HepG2 (cell line): ENCODE results near the gene MME. TPM values are rescaled to one million over a fixed set of nuclear protein-coding genes. Genes with fewer than 3 reads are reported as not detected.

ENCODE experiments used
- ATAC-seq: fragments of 200-7000 bp; cut with Tn5 transposase; 3 replicates; pipeline ENCODE4 v1.9.1; 2020; ENCODE audit warnings: mild to moderate bottlenecking, moderate library complexity
- BruUV-seq: library from RNA; stranded (reverse); fragments of 400-500 nt; replicated peaks from 2 replicates; lab custom pipeline; 2021; lab: Mats Ljungman, UMichigan
- CTCF ChIA-PET: fragments of 300-600 bp; formaldehyde crosslinking; extraction: SDS; loops from one replicate; lab custom pipeline; 2021; ENCODE audit warnings: low total read pairs, inconsistent platforms, low intra/inter-chr PET ratio; lab: Yijun Ruan, JAX
- POLR2A ChIA-PET: fragments of 350-600 bp; sonication (Branson Sonifier 250); formaldehyde crosslinking; loops from one replicate; lab custom pipeline; 2020; ENCODE audit warnings: antibody characterized with exemption, inconsistent platforms; lab: Yijun Ruan, JAX
- DNase-seq: peaks from one replicate; pipeline ENCODE4 v3.0.0-alpha.2; 2015; ENCODE audit warnings: low spot score
- FAIRE-seq: peaks from 3 replicates; lab custom pipeline; 2011; peaks lifted over from hg19 to GRCh38; lab: Jason Lieb, UNC
- H2AFZ ChIP-seq: one replicate; pipeline ENCODE4 v1.6.1; 2011; ENCODE audit warnings: low read length, inconsistent platforms
- H3K27ac ChIP-seq: fragments of 300-600 bp; 3 replicates; pipeline ENCODE4 v1.8.0; 2011; ENCODE audit warnings: mixed run types, mild to moderate bottlenecking, mixed read lengths, low read length, inconsistent platforms; ENCODE audit not compliant: insufficient read depth; ENCODE audit errors: extremely low read length
- H3K27me3 ChIP-seq, 2 experiments: fragments of 200-600 bp in 1 of 2; 2 replicates in 1 of 2; 3 replicates in 1 of 2; pipeline versions ENCODE4 v1.6.0 to v1.8.0; 2011; ENCODE audit warnings: low read length in 2 of 2, mild to moderate bottlenecking in 2 of 2, moderate library complexity in 2 of 2, inconsistent platforms in 1 of 2; ENCODE audit not compliant: insufficient read depth in 2 of 2, control insufficient read depth in 1 of 2
- H3K36me3 ChIP-seq, 2 experiments: fragments of 200-600 bp in 1 of 2; replicated peaks in 1 of 2; 2 replicates in 1 of 2; 3 replicates in 1 of 2; pipeline versions ENCODE4 v1.5.1 to v1.8.0; 2011; ENCODE audit warnings: low read length in 2 of 2, inconsistent platforms in 1 of 2; ENCODE audit not compliant: insufficient read depth in 2 of 2, control insufficient read depth in 1 of 2
- H3K4me1 ChIP-seq: 2 replicates; pipeline ENCODE4 v1.5.1; 2012; ENCODE audit warnings: low read length, inconsistent platforms; ENCODE audit not compliant: insufficient read depth
- H3K4me2 ChIP-seq: 2 replicates; pipeline ENCODE4 v1.6.0; 2011; ENCODE audit warnings: low read depth, low read length, inconsistent platforms
- H3K4me3 ChIP-seq, 3 experiments: fragments of 200-600 bp in 1 of 3; sonication (generic), shearing (Covaris generic) in 1 of 3; replicated peaks in 1 of 3; 2 replicates each; pipeline ENCODE4 v1.5.1; 2011 to 2016; ENCODE audit warnings: low read length in 3 of 3, inconsistent platforms in 2 of 3, low read depth in 2 of 3, mild to moderate bottlenecking in 2 of 3, control low read depth in 1 of 3, mixed read lengths in 1 of 3; ENCODE audit not compliant: insufficient read depth in 1 of 3
- H3K79me2 ChIP-seq: one replicate; pipeline ENCODE4 v1.6.1; 2011; ENCODE audit warnings: low read length, inconsistent platforms; ENCODE audit not compliant: insufficient read depth
- H3K9ac ChIP-seq: 2 replicates; pipeline ENCODE4 v1.6.0; 2011; ENCODE audit warnings: mild to moderate bottlenecking, low read depth, low read length, inconsistent platforms; ENCODE audit not compliant: insufficient read depth
- H3K9me3 ChIP-seq: 2 replicates; pipeline ENCODE4 v1.5.1; 2012; ENCODE audit warnings: mild to moderate bottlenecking, low read length
- H4K20me1 ChIP-seq: 2 replicates; pipeline ENCODE4 v1.6.0; 2011; ENCODE audit warnings: inconsistent platforms, mild to moderate bottlenecking, low read length, moderate library complexity; ENCODE audit not compliant: insufficient read depth
- CAMTA2 ChIP-seq: sonication (generic); formaldehyde crosslinking; IDR thresholded peaks from 2 replicates; pipeline ENCODE4 v1.4.0; 2020; ENCODE audit warnings: mild to moderate bottlenecking, missing genetic modification reagents, borderline replicate concordance
- EZH2 ChIP-seq: conservative IDR thresholded peaks from 2 replicates; pipeline ENCODE4 v1.6.1; 2012; ENCODE audit warnings: mild to moderate bottlenecking, low read depth, low read length, moderate library complexity
- KDM5B ChIP-seq: sonication (generic); formaldehyde crosslinking; IDR thresholded peaks from 2 replicates; pipeline ENCODE4 v1.4.0; 2020; ENCODE audit warnings: missing genetic modification reagents, mild to moderate bottlenecking, borderline replicate concordance
- KDM6A ChIP-seq: IDR thresholded peaks from 2 replicates; pipeline ENCODE4 v1.6.1; 2016; ENCODE audit warnings: low read depth
- NR3C1 ChIP-seq: sonication (generic); formaldehyde crosslinking; IDR thresholded peaks from 2 replicates; pipeline ENCODE4 v1.4.0; 2020; ENCODE audit warnings: missing genetic modification reagents
- PPARG ChIP-seq: conservative IDR thresholded peaks from 2 replicates; pipeline ENCODE4 v1.6.1; 2016; ENCODE audit warnings: missing biosample characterization, missing genetic modification reagents
- SALL1 ChIP-seq: sonication (generic); formaldehyde crosslinking; IDR thresholded peaks from 2 replicates; pipeline ENCODE4 v1.8.0; 2022; ENCODE audit warnings: mild to moderate bottlenecking, missing genetic modification reagents
- SAP130 ChIP-seq: IDR thresholded peaks from 2 replicates; pipeline ENCODE4 v1.6.1; 2016; ENCODE audit warnings: low read depth
- SSRP1 ChIP-seq: IDR thresholded peaks from 2 replicates; pipeline ENCODE4 v1.6.1; 2016; ENCODE audit warnings: control low read depth
- U2AF1 ChIP-seq: fragments of 200-400 bp; formaldehyde crosslinking; optimal IDR thresholded peaks from 2 replicates; pipeline ENCODE3; 2017; ENCODE audit warnings: mild to moderate bottlenecking, low read depth, low read length
- ZNF207 ChIP-seq: fragments of 450-650 bp; IDR thresholded peaks from 2 replicates; pipeline ENCODE4 v1.6.1; 2016; ENCODE audit warnings: antibody characterized with exemption, borderline replicate concordance
- ZNF232 ChIP-seq: sonication (generic); formaldehyde crosslinking; IDR thresholded peaks from 2 replicates; pipeline ENCODE4 v1.4.0; 2020; ENCODE audit warnings: missing genetic modification reagents, borderline replicate concordance
- ZNF253 ChIP-seq: sonication (generic); formaldehyde crosslinking; IDR thresholded peaks from 2 replicates; pipeline ENCODE4 v1.8.0; 2022; ENCODE audit warnings: mild to moderate bottlenecking, missing genetic modification reagents, borderline replicate concordance
- ZNF333 ChIP-seq: sonication (generic); formaldehyde crosslinking; IDR thresholded peaks from 2 replicates; pipeline ENCODE4 v1.4.0; 2020; ENCODE audit warnings: mild to moderate bottlenecking, missing genetic modification reagents, borderline replicate concordance
- ZNF354B ChIP-seq: sonication (generic); formaldehyde crosslinking; IDR thresholded peaks from 2 replicates; pipeline ENCODE4 v1.8.0; 2022; ENCODE audit warnings: mild to moderate bottlenecking, missing genetic modification reagents
- ZNF569 ChIP-seq: sonication (generic); formaldehyde crosslinking; IDR thresholded peaks from 2 replicates; pipeline ENCODE4 v1.5.0; 2020; ENCODE audit warnings: mild to moderate bottlenecking, missing genetic modification reagents, moderate library complexity, borderline replicate concordance
- ZNF570 ChIP-seq: sonication (generic); formaldehyde crosslinking; IDR thresholded peaks from 2 replicates; pipeline ENCODE4 v1.4.0; 2020; ENCODE audit warnings: mild to moderate bottlenecking, missing genetic modification reagents, borderline replicate concordance
- ZNF598 ChIP-seq: sonication (generic); formaldehyde crosslinking; IDR thresholded peaks from 2 replicates; pipeline ENCODE4 v1.5.1; 2020; ENCODE audit warnings: mild to moderate bottlenecking, missing genetic modification reagents, borderline replicate concordance
- ZNF782 ChIP-seq: sonication (generic); formaldehyde crosslinking; IDR thresholded peaks from 2 replicates; pipeline ENCODE4 v1.4.0; 2020; ENCODE audit warnings: missing genetic modification reagents, mild to moderate bottlenecking, borderline replicate concordance
- WGBS: methylation state at CpG from one replicate; pipeline ENCODE4 v1.1.6; 2017; ENCODE audit warnings: low lambda C conversion rate; 5-methylcytosine and 5-hydroxymethylcytosine counted together
- in situ Hi-C: cut with HindIII; loops from 2 replicates; pipeline ENCODE4 v1.10.0; 2017; ENCODE audit warnings: low pct_unique_long_range_greater_than_20kb; ENCODE audit not compliant: extremely low pct_ligation_motif_present
- intact Hi-C: fragments of 100-400 bp; cut with micrococcal nuclease; formaldehyde crosslinking; loops from one replicate; pipeline ENCODE4 v1.10.0; 2022; ENCODE audit not compliant: unreplicated experiment
- polyA plus RNA-seq, 8 experiments: library from polyadenylated mRNA; depleted of rRNA in 3 of 8; stranded (reverse) in 7 of 8; unstranded in 1 of 8; fragments of >200 nt; fragmentation: Illumina TruSeq in 4 of 8; extraction: Trizol in 4 of 8; gene quantifications; 2 replicates each; pipeline versions ENCODE4 v1.2.1 to v1.2.3, GENCODE V29; 2011 to 2016; ENCODE audit warnings: low read depth in 4 of 8, missing spikeins in 1 of 8, mixed read lengths in 1 of 8; ENCODE audit not compliant: insufficient read depth in 1 of 8
- total RNA-seq, 5 experiments: library from RNA; depleted of rRNA; stranded (reverse); fragments of >200 nt; fragmentation: Illumina TruSeq; extraction: Trizol; gene quantifications; 2 replicates each; pipeline ENCODE4 v1.2.3, GENCODE V29; 2016; ENCODE audit warnings: low read depth in 1 of 5
- TF ChIP-seq, protein P1 (sequence below): IDR thresholded peaks from 2 replicates; pipeline ENCODE4 v1.6.1; 2016; ENCODE audit warnings: low read depth, borderline replicate concordance

MME gene
- total and polyA plus RNA-seq, 2 of the 13 experiments (the other 11 are each of a cell fraction or from before 2014, with no cell fraction given): not detected

GRCh38 chr3:155086051-155086450, 5.9 kb downstream of the MME start:
- Histone ChIP-seq H3K27ac (no peak overlapping the region), H3K4me1 (no peaks in the 10 kb centered on the region), H3K9ac (no peak overlapping the region), H3K36me3 (no peaks in the 10 kb centered on the region), H3K4me2 (no peak overlapping the region)
- CTCF ChIA-PET: no interaction called here
- ATAC-seq (no peak), DNase-seq (no peak)
- intact Hi-C loops: loop anchor here (10.0 kb wide), 1 partner anchor 239 kb away; no protein-coding TSS in a partner anchor
- in situ Hi-C loops: no loop called here
- WGBS: 23% methylated on average over 1 of the region's 1 CpG
- no peak for TF ChIP-seq NR3C1 (CRISPR knock-in tag)
- TF ChIP-seq KDM6A (CRISPR knock-in tag): no peak
- TF ChIP-seq ZNF232 (CRISPR knock-in tag): no peak
- no peak for TF ChIP-seq PPARG
- no peak for TF ChIP-seq SAP130 (CRISPR knock-in tag)
- TF ChIP-seq KDM5B (CRISPR knock-in tag): no peak
- no peak for TF ChIP-seq ZNF354B
- TF ChIP-seq CAMTA2: no peak
- TF ChIP-seq ZNF569 (CRISPR knock-in tag): no peak
- TF ChIP-seq EZH2: no peak
- TF ChIP-seq ZNF207: no peak
- TF ChIP-seq, protein P1, sequence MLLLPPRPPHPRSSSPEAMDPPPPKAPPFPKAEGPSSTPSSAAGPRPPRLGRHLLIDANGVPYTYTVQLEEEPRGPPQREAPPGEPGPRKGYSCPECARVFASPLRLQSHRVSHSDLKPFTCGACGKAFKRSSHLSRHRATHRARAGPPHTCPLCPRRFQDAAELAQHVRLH (CRISPR knock-in tag): no peak
- TF ChIP-seq ZNF253: no peak
- no peak for TF ChIP-seq ZNF782
- no peak for TF ChIP-seq ZNF333 (CRISPR knock-in tag)
- no peak for TF ChIP-seq SSRP1
- TF ChIP-seq U2AF1: no peak
- TF ChIP-seq ZNF570 (CRISPR knock-in tag): no peak
- no peak for TF ChIP-seq ZNF598 (CRISPR knock-in tag)
- TF ChIP-seq SALL1 (CRISPR knock-in tag): no peak
- TF ChIP-seq, all 625 proteins: peak for 0
- H2AFZ ChIP-seq: no peak overlapping the region
- H3K79me2 ChIP-seq: no peaks in the 10 kb centered on the region
- H3K9me3 ChIP-seq: no peaks in the 10 kb centered on the region
- H3K4me3 ChIP-seq: no peak overlapping the region
- POLR2A ChIA-PET: no interaction called here
- no peak for FAIRE-seq
- H3K27me3 ChIP-seq: peaks cover 0 to 5% of the 10 kb centered on the region in 2 experiments; a peak in 1 of 5 replicates
- BruUV-seq: no TSS peak
- H4K20me1 ChIP-seq: no peaks in the 10 kb centered on the region
